Trophoblast cell (in vitro differentiated cells and primary cell): ENCODE results near the gene IL33.

Experiments used
- DNase-seq, 2 donors: peaks; one replicate each; pipeline ENCODE4 v3.0.0-alpha.2; 2016
- H2AFZ ChIP-seq: 2 replicates; pipeline ENCODE4 v1.6.1; 2013; ENCODE audit warnings: low read length, moderate library complexity, mild to moderate bottlenecking; ENCODE audit not compliant: insufficient read depth, poor library complexity
- H2AK5ac ChIP-seq: 2 replicates; pipeline ENCODE4 v1.6.1; 2013; ENCODE audit warnings: mild to moderate bottlenecking, low read length
- H2BK120ac ChIP-seq: 2 replicates; pipeline ENCODE4 v1.6.1; 2013; ENCODE audit warnings: low read length, mild to moderate bottlenecking, moderate library complexity; ENCODE audit not compliant: insufficient read depth, poor library complexity
- H2BK12ac ChIP-seq: 2 replicates; pipeline ENCODE4 v1.6.1; 2013; ENCODE audit warnings: mild to moderate bottlenecking, low read length, moderate library complexity
- H2BK5ac ChIP-seq: 2 replicates; pipeline ENCODE4 v1.6.1; 2013; ENCODE audit warnings: low read length, low read depth, moderate library complexity, mild to moderate bottlenecking; ENCODE audit not compliant: poor library complexity
- H3K14ac ChIP-seq: 2 replicates; pipeline ENCODE4 v1.6.1; 2013; ENCODE audit warnings: mild to moderate bottlenecking, low read length
- H3K18ac ChIP-seq: 2 replicates; pipeline ENCODE4 v1.6.1; 2013; ENCODE audit warnings: mild to moderate bottlenecking, low read length
- H3K23ac ChIP-seq: 2 replicates; pipeline ENCODE4 v1.6.1; 2013; ENCODE audit warnings: low read length
- H3K27ac ChIP-seq: 2 replicates; pipeline ENCODE4 v1.5.1; 2013; ENCODE audit warnings: low read depth, mild to moderate bottlenecking, inconsistent platforms, low read length, moderate library complexity
- H3K27me3 ChIP-seq: 2 replicates; pipeline ENCODE4 v1.6.1; 2013; ENCODE audit warnings: inconsistent platforms, mild to moderate bottlenecking, low read length, moderate library complexity; ENCODE audit not compliant: insufficient read depth
- H3K36me3 ChIP-seq, 2 experiments: 1 replicate in 1 of 2; 2 replicates in 1 of 2; pipeline ENCODE4 v1.6.1; 2013; ENCODE audit warnings: low read length in 2 of 2, mild to moderate bottlenecking in 2 of 2, moderate library complexity in 1 of 2; ENCODE audit not compliant: insufficient read depth in 2 of 2, control insufficient read depth in 1 of 2
- H3K4ac ChIP-seq: 2 replicates; pipeline ENCODE4 v1.6.1; 2013; ENCODE audit warnings: low read depth, mild to moderate bottlenecking, low read length, moderate library complexity
- H3K4me1 ChIP-seq, 2 experiments: 1 replicate in 1 of 2; 2 replicates in 1 of 2; pipeline ENCODE4 v1.6.1; 2013; ENCODE audit warnings: low read length in 2 of 2, mild to moderate bottlenecking in 2 of 2, moderate library complexity in 1 of 2; ENCODE audit not compliant: insufficient read depth in 2 of 2, control insufficient read depth in 1 of 2
- H3K4me2 ChIP-seq: 2 replicates; pipeline ENCODE4 v1.6.1; 2013; ENCODE audit warnings: inconsistent platforms, mild to moderate bottlenecking, low read length, moderate library complexity
- H3K4me3 ChIP-seq: 2 replicates; pipeline ENCODE4 v1.5.1; 2013; ENCODE audit warnings: mild to moderate bottlenecking, low read depth, low read length, inconsistent platforms
- H3K79me1 ChIP-seq: one replicate; pipeline ENCODE4 v1.6.1; 2013; ENCODE audit warnings: low read length
- H3K79me2 ChIP-seq: 2 replicates; pipeline ENCODE4 v1.6.1; 2013; ENCODE audit warnings: low read length, mild to moderate bottlenecking; ENCODE audit not compliant: control insufficient read depth, insufficient read depth, poor library complexity
- H3K9ac ChIP-seq: 2 replicates; pipeline ENCODE4 v1.6.1; 2013; ENCODE audit warnings: mild to moderate bottlenecking, low read length
- H3K9me3 ChIP-seq: 2 replicates; pipeline ENCODE4 v1.6.1; 2013; ENCODE audit warnings: low read depth, mild to moderate bottlenecking, control low read depth, inconsistent platforms, low read length; ENCODE audit not compliant: insufficient read depth
- H4K12ac ChIP-seq: 2 replicates; pipeline ENCODE4 v1.6.1; 2013; ENCODE audit warnings: low read depth, mild to moderate bottlenecking, low read length, moderate library complexity
- H4K8ac ChIP-seq: 2 replicates; pipeline ENCODE4 v1.6.1; 2013; ENCODE audit warnings: low read depth, mild to moderate bottlenecking, low read length, moderate library complexity
- H4K91ac ChIP-seq: one replicate; pipeline ENCODE4 v1.6.1; 2013; ENCODE audit warnings: low read depth, mild to moderate bottlenecking, low read length, moderate library complexity
- whole genome bisulfite sequencing: extraction: QIAGEN DNeasy Blood & Tissue Kit; methylation state at CpG from one replicate; pipeline ENCODE4 v1.1.7; 2013; ENCODE audit warnings: missing lambda C conversion rate; ENCODE audit not compliant: insufficient read length, insufficient coverage; ENCODE audit errors: extremely low coverage; 5-methylcytosine and 5-hydroxymethylcytosine counted together

Gene IL33

GRCh38 chr9:6229186-6229585 lies 13.6 kb downstream of the IL33 start:
- H3K23ac ChIP-seq = no peak overlapping the region

GRCh38 chr9:6229619-6230018 lies 14.0 kb downstream of the IL33 start:
- Histone ChIP-seq H3K4me2 (no peak overlapping the region), H2AK5ac (no peak overlapping the region), H3K9me3 (no peaks in the 10 kb centered on the region), H3K79me2 (no peaks in the 10 kb centered on the region), H2BK120ac (no peak overlapping the region), H4K12ac (no peak overlapping the region), H2BK12ac (no peak overlapping the region), H3K4ac (no peak overlapping the region), H3K14ac (no peak overlapping the region), H3K18ac (no peak overlapping the region), H3K27me3 (no peaks in the 10 kb centered on the region), H2AFZ (no peak overlapping the region), H4K91ac (no peak overlapping the region), H3K36me3 (no peaks in the 10 kb centered on the region), H3K27ac (no peak overlapping the region), H3K23ac (no peak overlapping the region), H3K4me3 (no peak overlapping the region), H3K9ac (no peak overlapping the region), H3K4me1 (no peaks in the 10 kb centered on the region), H3K79me1 (no peaks in the 10 kb centered on the region), H4K8ac (no peak overlapping the region), H2BK5ac (no peak overlapping the region)
- no CpG with 5 or more reads among the region's 1 CpG for WGBS
- no peak for DNase-seq

More at GRCh38 chr9:6229186-6229585, 13.6 kb downstream of the IL33 start:
- Histone ChIP-seq H4K12ac (no peak overlapping the region), H3K9me3 (no peaks in the 10 kb centered on the region), H2BK12ac (no peak overlapping the region), H2AFZ (no peak overlapping the region), H4K91ac (no peak overlapping the region), H3K79me1 (no peaks in the 10 kb centered on the region), H3K4me3 (no peak overlapping the region), H3K9ac (no peak overlapping the region), H3K27ac (no peak overlapping the region), H2AK5ac (no peak overlapping the region), H3K79me2 (no peaks in the 10 kb centered on the region), H3K18ac (no peak overlapping the region), H3K36me3 (no peaks in the 10 kb centered on the region), H2BK5ac (no peak overlapping the region), H4K8ac (no peak overlapping the region), H3K4ac (no peak overlapping the region), H3K27me3 (no peaks in the 10 kb centered on the region), H3K4me1 (no peaks in the 10 kb centered on the region), H3K4me2 (no peak overlapping the region), H2BK120ac (no peak overlapping the region), H3K14ac (no peak overlapping the region)
- no CpG with 5 or more reads among the region's 2 CpGs for WGBS
- DNase-seq = no peak

GRCh38 chr9:6230037-6230780 lies 14.6 kb downstream of the IL33 start:
- Histone ChIP-seq H2AK5ac (no peak overlapping the region), H2AFZ (no peak overlapping the region), H3K23ac (no peak overlapping the region), H2BK5ac (no peak overlapping the region), H3K9ac (no peak overlapping the region), H4K12ac (no peak overlapping the region), H3K4ac (no peak overlapping the region), H2BK120ac (no peak overlapping the region), H3K79me2 (no peaks in the 10 kb centered on the region), H3K14ac (no peak overlapping the region), H3K79me1 (no peaks in the 10 kb centered on the region), H3K18ac (no peak overlapping the region), H3K9me3 (no peaks in the 10 kb centered on the region), H4K91ac (no peak overlapping the region), H3K36me3 (no peaks in the 10 kb centered on the region), H4K8ac (no peak overlapping the region), H3K4me2 (no peak overlapping the region), H3K4me3 (no peak overlapping the region), H3K27ac (no peak overlapping the region), H2BK12ac (no peak overlapping the region), H3K27me3 (no peaks in the 10 kb centered on the region), H3K4me1 (no peaks in the 10 kb centered on the region)
- DNase-seq = no peak
- no CpG with 5 or more reads among the region's 2 CpGs for WGBS

- no peak overlapping the region for H3K9ac ChIP-seq
- no peaks in the 10 kb centered on the region for H3K36me3 ChIP-seq
- no peak overlapping the region for H2BK12ac ChIP-seq
- no peak overlapping the region for H3K4me3 ChIP-seq
- no peaks in the 10 kb centered on the region for H3K79me1 ChIP-seq
- no peak overlapping the region for H2BK120ac ChIP-seq
- H3K4me2 ChIP-seq = no peak overlapping the region
- no peak overlapping the region for H3K23ac ChIP-seq
- H3K4me1 ChIP-seq = no peaks in the 10 kb centered on the region
- H3K18ac ChIP-seq = no peak overlapping the region
- no peak overlapping the region for H4K91ac ChIP-seq
- no peak overlapping the region for H4K12ac ChIP-seq
- H3K9me3 ChIP-seq = no peaks in the 10 kb centered on the region
- no peak overlapping the region for H3K4ac ChIP-seq
- H2AK5ac ChIP-seq = no peak overlapping the region
- H2BK5ac ChIP-seq = no peak overlapping the region
- no peak overlapping the region for H2AFZ ChIP-seq
- no peak overlapping the region for H3K27ac ChIP-seq
- H3K14ac ChIP-seq = no peak overlapping the region
- H3K79me2 ChIP-seq = no peaks in the 10 kb centered on the region
- H3K27me3 ChIP-seq = no peaks in the 10 kb centered on the region
- no peak for DNase-seq
- H4K8ac ChIP-seq = no peak overlapping the region
These were observed 16.8 kb downstream of the IL33 start for GRCh38 chr9:6232336-6232945.
